ENCODE data around the gene B4GALNT2.

Gene B4GALNT2

GRCh38 chr17:49117587-49118230, 14.9 kb upstream of the B4GALNT2 start:
- DNase-seq (ENCODE audit: low read depth in 1 of 2, low spot score in 1 of 2): peak; percentile 12 to 44
- Histone ChIP-seq H3K4me3 (replicated peaks; ENCODE audit: insufficient read depth, low read length) (no peak overlapping the region), H3K27me3 (ENCODE audit: insufficient read depth, poor library complexity, severe bottlenecking) (no peaks in the 10 kb centered on the region), H3K27ac (replicated peaks) (no peak overlapping the region)
- no peak for TF ChIP-seq SPI1 (IDR thresholded peaks at IDR 0.05; ENCODE audit: borderline replicate concordance, low read depth)
- TF ChIP-seq CTCF (IDR thresholded peaks at IDR 0.05; ENCODE audit: insufficient read depth, low read length): no peak
- no peak for TF ChIP-seq POLR2AphosphoS5 (IDR thresholded peaks at IDR 0.05; ENCODE audit: low read depth)

DNA sequence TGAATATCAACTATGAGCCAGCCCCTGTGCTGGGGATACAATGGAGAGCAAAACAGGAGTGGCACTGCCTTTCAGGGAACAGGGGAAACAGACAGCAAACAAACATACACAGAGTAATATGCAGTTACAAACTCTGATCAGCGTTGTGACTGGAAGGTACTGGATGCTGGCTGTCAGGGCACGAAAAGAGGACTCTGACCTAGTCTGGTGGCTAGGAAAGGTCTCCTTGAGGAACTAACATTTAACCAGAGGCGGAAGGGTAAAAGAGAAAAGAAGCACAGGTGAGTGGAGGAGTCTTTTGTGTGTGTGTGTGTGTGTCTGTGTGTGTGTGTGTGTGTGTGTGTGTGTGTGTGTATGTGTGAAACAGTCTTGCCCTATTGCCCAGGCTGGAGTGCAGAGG, 12.4 kb upstream of the B4GALNT2 start:
- no peak for TF ChIP-seq POLR2AphosphoS5 (IDR thresholded peaks at IDR 0.05; ENCODE audit: low read depth)
- TF ChIP-seq SPI1 (IDR thresholded peaks at IDR 0.05; ENCODE audit: borderline replicate concordance, low read depth): no peak
- Histone ChIP-seq H3K4me3 (replicated peaks; ENCODE audit: insufficient read depth, low read length) (no peak overlapping the region), H3K27me3 (ENCODE audit: insufficient read depth, poor library complexity, severe bottlenecking) (peaks cover 3% of the 10 kb centered on the region), H3K27ac (replicated peaks) (no peak overlapping the region)
- no peak for DNase-seq (ENCODE audit: low read depth in 1 of 2, low spot score in 1 of 2)

DNA sequence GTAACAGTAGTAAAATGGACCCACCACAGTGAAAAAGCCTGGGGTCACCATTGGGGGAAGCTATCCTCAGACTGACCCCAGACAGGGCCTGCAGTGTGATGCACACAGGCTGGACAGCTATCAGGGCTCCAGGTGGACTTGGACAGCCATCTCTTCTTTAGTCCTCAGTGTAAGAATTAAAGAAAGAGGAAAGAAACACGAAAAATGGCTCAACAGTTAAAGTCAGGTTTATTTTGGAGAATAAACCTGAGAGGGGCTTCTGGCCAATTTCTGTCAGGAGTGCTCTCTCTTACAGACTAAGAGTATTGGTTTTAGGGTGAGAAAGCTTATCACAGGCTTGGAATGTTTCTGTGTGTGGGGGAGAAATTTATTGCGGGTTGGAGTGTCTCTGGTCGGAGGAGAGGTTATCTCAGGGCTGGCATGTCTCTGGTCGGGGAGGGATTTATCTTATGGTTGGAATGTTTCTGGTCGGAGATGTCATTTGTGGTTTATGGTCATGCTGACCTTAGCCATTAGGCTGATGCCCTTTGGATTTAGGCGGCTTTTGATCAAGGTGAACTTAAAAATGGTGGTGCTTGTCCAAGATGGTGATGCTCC, 10.8 kb upstream of the B4GALNT2 start:
- no peak for DNase-seq (ENCODE audit: low read depth in 1 of 2, low spot score in 1 of 2)
- Histone ChIP-seq H3K27me3 (ENCODE audit: insufficient read depth, poor library complexity, severe bottlenecking) (peaks cover 3% of the 10 kb centered on the region), H3K27ac (replicated peaks) (no peak overlapping the region), H3K4me3 (replicated peaks; ENCODE audit: insufficient read depth, low read length) (no peak overlapping the region)
- TF ChIP-seq POLR2AphosphoS5 (IDR thresholded peaks at IDR 0.05; ENCODE audit: low read depth) (no peak), CTCF (IDR thresholded peaks at IDR 0.05; ENCODE audit: insufficient read depth, low read length) (no peak), GABPA (IDR thresholded peaks at IDR 0.05; ENCODE audit: low read depth) (no peak), REST (IDR thresholded peaks at IDR 0.05; ENCODE audit: insufficient replicate concordance, low read depth) (no peak), SPI1 (IDR thresholded peaks at IDR 0.05; ENCODE audit: borderline replicate concordance, low read depth) (no peak)

GRCh38 chr17:49122566-49122965, 10.0 kb upstream of the B4GALNT2 start:
- TF ChIP-seq CTCF (IDR thresholded peaks at IDR 0.05; ENCODE audit: insufficient read depth, low read length) (no peak), POLR2AphosphoS5 (IDR thresholded peaks at IDR 0.05; ENCODE audit: low read depth) (no peak), SPI1 (IDR thresholded peaks at IDR 0.05; ENCODE audit: borderline replicate concordance, low read depth) (no peak), GABPA (IDR thresholded peaks at IDR 0.05; ENCODE audit: low read depth) (no peak)
- no peak overlapping the region for H3K27ac ChIP-seq (replicated peaks)
- peaks cover 3% of the 10 kb centered on the region for H3K27me3 ChIP-seq (ENCODE audit: insufficient read depth, poor library complexity, severe bottlenecking)

GRCh38 chr17:49123061-49123460, 9.5 kb upstream of the B4GALNT2 start:
- no peak overlapping the region for H3K4me3 ChIP-seq (replicated peaks; ENCODE audit: insufficient read depth, low read length)
- no peak for TF ChIP-seq GABPA (IDR thresholded peaks at IDR 0.05; ENCODE audit: low read depth)
- no peak for TF ChIP-seq SPI1 (IDR thresholded peaks at IDR 0.05; ENCODE audit: borderline replicate concordance, low read depth)
- no peak for TF ChIP-seq POLR2AphosphoS5 (IDR thresholded peaks at IDR 0.05; ENCODE audit: low read depth)
- TF ChIP-seq CTCF (IDR thresholded peaks at IDR 0.05; ENCODE audit: insufficient read depth, low read length): no peak
- no peak for TF ChIP-seq REST (IDR thresholded peaks at IDR 0.05; ENCODE audit: insufficient replicate concordance, low read depth)
- no peak for DNase-seq (ENCODE audit: low read depth in 1 of 2, low spot score in 1 of 2)
- H3K27me3 ChIP-seq (ENCODE audit: insufficient read depth, poor library complexity, severe bottlenecking): peaks cover 3% of the 10 kb centered on the region
- H3K27ac ChIP-seq (replicated peaks): no peak overlapping the region

More at GRCh38 chr17:49122566-49122965, 10.0 kb upstream of the B4GALNT2 start:
- no peak overlapping the region for H3K4me3 ChIP-seq (replicated peaks; ENCODE audit: insufficient read depth, low read length)
- DNase-seq (ENCODE audit: low read depth in 1 of 2, low spot score in 1 of 2): no peak
